Natural killer cell (primary cell): ENCODE measurements around the gene PDZRN4. TPM values are rescaled to one million over a fixed set of nuclear protein-coding genes. Genes with fewer than 3 reads are reported as not detected.
"Not testable (repeated sequence)": the region's sequence is repeated elsewhere in the genome, so short reads cannot be mapped to it uniquely, and the experiment has no call there.

ENCODE experiments used
- ATAC-seq, 3 donors: fragments of 150-1000 bp in 2 of 3; fragments of 200-7000 bp in 1 of 3; cut with Tn5 transposase; 1 replicate in 1 of 3; 2 replicates in 2 of 3; pipeline ENCODE4 v1.10.0; 2021; ENCODE audit warnings: mild to moderate bottlenecking in 2 of 3, moderate library complexity in 2 of 3
- DNase-seq, 2 donors: peaks; one replicate each; pipeline versions ENCODE4 v3.0.0 to v3.0.0-alpha.2; 2013 to 2021; ENCODE audit warnings: mixed read lengths in 1 of 2
- H3K27ac ChIP-seq: one replicate; pipeline ENCODE4 v1.5.1; 2013; ENCODE audit warnings: mild to moderate bottlenecking, low read length
- H3K27me3 ChIP-seq: one replicate; pipeline ENCODE4 v1.6.1; 2013; ENCODE audit warnings: low read length; ENCODE audit not compliant: control insufficient read depth, insufficient read depth
- H3K36me3 ChIP-seq: one replicate; pipeline ENCODE4 v1.6.1; 2013; ENCODE audit warnings: low read length; ENCODE audit not compliant: control insufficient read depth, insufficient read depth
- H3K4me1 ChIP-seq: one replicate; pipeline ENCODE4 v1.6.1; 2013; ENCODE audit warnings: low read length; ENCODE audit not compliant: control insufficient read depth, insufficient read depth
- H3K4me3 ChIP-seq: one replicate; pipeline ENCODE4 v1.5.1; 2013; ENCODE audit warnings: low read length
- H3K9me3 ChIP-seq: one replicate; pipeline ENCODE4 v1.6.1; 2013; ENCODE audit warnings: low read length; ENCODE audit not compliant: control insufficient read depth, insufficient read depth
- H3K27ac Mint-ChIP-seq, 2 donors: one replicate each; pipeline ENCODE4 v1.8.0; 2022; ENCODE audit warnings: mild to moderate bottlenecking in 2 of 2, mixed read lengths in 2 of 2, moderate library complexity in 1 of 2
- H3K27me3 Mint-ChIP-seq, 2 donors: one replicate each; pipeline ENCODE4 v1.8.0; 2022; ENCODE audit warnings: low read depth in 2 of 2, mixed read lengths in 2 of 2
- H3K36me3 Mint-ChIP-seq: one replicate; pipeline ENCODE4 v1.8.0; 2022; ENCODE audit warnings: mixed read lengths
- H3K4me1 Mint-ChIP-seq, 2 donors: one replicate each; pipeline ENCODE4 v1.8.0; 2022; ENCODE audit warnings: mixed read lengths in 2 of 2
- H3K4me3 Mint-ChIP-seq: one replicate; pipeline ENCODE4 v1.8.0; 2022; ENCODE audit warnings: mild to moderate bottlenecking, moderate library complexity, mixed read lengths
- H3K9me3 Mint-ChIP-seq, 2 donors: one replicate each; pipeline ENCODE4 v1.8.0; 2022; ENCODE audit warnings: mixed read lengths in 2 of 2
- CTCF ChIP-seq: fragments of 200-600 bp; IDR thresholded peaks from one replicate; pipeline ENCODE4 v1.8.0; 2022; ENCODE audit warnings: antibody characterized with exemption
- WGBS: methylation state at CpG from one replicate; pipeline ENCODE4 v1.1.7; 2013; ENCODE audit warnings: missing lambda C conversion rate; ENCODE audit not compliant: insufficient coverage; 5-methylcytosine and 5-hydroxymethylcytosine counted together
- intact Hi-C: fragments of 100-400 bp; cut with micrococcal nuclease; formaldehyde crosslinking; loops from one replicate; pipeline ENCODE4 v1.14.2; 2022
- total RNA-seq, 4 donors: library from RNA; stranded (reverse); fragments of 120-200 nt in 1 of 4; gene quantifications; one replicate each; pipeline versions ENCODE4 v1.2.3 to v1.2.4, GENCODE V29; 2013 to 2022

The PDZRN4 gene
- total RNA-seq, 3 donors from 2014 or later (not counting 1 experiment from before 2014, with no cell fraction given) = not detected

- H3K36me3 ChIP-seq = no peaks in the 10 kb centered on the region
- no peak overlapping the region for H3K27ac ChIP-seq
- intact Hi-C loops = no loop called here
- WGBS = 84% methylated on average over 2 of the region's 2 CpGs
- H3K4me3 Mint-ChIP-seq = no peak overlapping the region
- DNase-seq (no peak), ATAC-seq (no peak)
- no peaks in the 10 kb centered on the region for H3K4me1 ChIP-seq
- H3K4me3 ChIP-seq = no peak overlapping the region
- no peak for TF ChIP-seq CTCF
- H3K9me3 ChIP-seq = no peaks in the 10 kb centered on the region
- no peaks in the 10 kb centered on the region for H3K4me1 Mint-ChIP-seq
- H3K9me3 Mint-ChIP-seq = peaks cover 4 to 10% of the 10 kb centered on the region in 2 donors
- no peaks in the 10 kb centered on the region for H3K36me3 Mint-ChIP-seq
- no peaks in the 10 kb centered on the region for H3K27me3 Mint-ChIP-seq
- no peak overlapping the region for H3K27ac Mint-ChIP-seq
- no peaks in the 10 kb centered on the region for H3K27me3 ChIP-seq
These were observed 13.5 kb upstream of the PDZRN4 start for GRCh38 chr12:41174602-41175001.

- H3K27ac ChIP-seq, H3K36me3 ChIP-seq, H3K27ac Mint-ChIP-seq, H3K27me3 Mint-ChIP-seq, H3K27me3 ChIP-seq, H3K4me3 ChIP-seq, DNase-seq, H3K4me3 Mint-ChIP-seq, H3K9me3 Mint-ChIP-seq, H3K9me3 ChIP-seq, H3K36me3 Mint-ChIP-seq, H3K4me1 ChIP-seq, H3K4me1 Mint-ChIP-seq, intact Hi-C loops, ATAC-seq: not testable (repeated sequence)
- WGBS = no CpG with 5 or more reads among the region's 1 CpG
These were observed 8.6 kb upstream of the PDZRN4 start for GRCh38 chr12:41179507-41179906.

- Mint-ChIP-seq H3K27me3 (peaks cover 24 to 32% of the 10 kb centered on the region in 2 donors), H3K4me3 (no peak overlapping the region), H3K4me1 (no peaks in the 10 kb centered on the region), H3K9me3 (no peaks in the 10 kb centered on the region), H3K27ac (no peak overlapping the region), H3K36me3 (peaks cover 8% of the 10 kb centered on the region)
- DNase-seq (no peak), ATAC-seq (no peak)
- H3K4me1 ChIP-seq = peaks cover 5% of the 10 kb centered on the region
- no peaks in the 10 kb centered on the region for H3K9me3 ChIP-seq
- H3K36me3 ChIP-seq = no peaks in the 10 kb centered on the region
- no peak for TF ChIP-seq CTCF
- peaks cover 18% of the 10 kb centered on the region for H3K27me3 ChIP-seq
- H3K4me3 ChIP-seq = no peak overlapping the region
- intact Hi-C loops = no loop called here
- H3K27ac ChIP-seq = no peak overlapping the region
These were observed 3.3 kb upstream of the PDZRN4 start for GRCh38 chr12:41184864-41185263.

DNA sequence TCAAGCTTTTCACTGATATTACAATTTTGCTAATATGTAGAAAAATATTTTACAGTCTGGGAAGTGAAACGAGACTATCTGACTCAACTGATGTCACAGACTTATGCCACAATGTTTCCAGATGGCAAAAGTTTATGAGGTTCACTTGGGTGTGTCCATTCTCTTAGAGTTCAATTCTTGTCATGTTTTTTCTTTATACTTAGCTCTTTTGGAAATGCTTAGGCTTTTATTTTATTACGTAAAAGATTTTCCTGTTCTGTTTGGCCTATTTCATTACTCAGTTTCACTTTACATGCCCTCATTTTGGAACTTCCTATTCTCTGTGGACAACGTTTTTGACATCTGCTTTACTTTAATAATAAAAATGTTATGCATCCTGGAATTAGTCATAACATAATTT lies 2.1 kb upstream of the PDZRN4 start:
- DNase-seq (no peak), ATAC-seq (no peak)
- intact Hi-C loops = no loop called here
- no peak overlapping the region for H3K27ac ChIP-seq
- peaks cover 28 to 38% of the 10 kb centered on the region in 2 donors for H3K27me3 Mint-ChIP-seq
- no peaks in the 10 kb centered on the region for H3K9me3 ChIP-seq
- H3K36me3 Mint-ChIP-seq = peaks cover 8% of the 10 kb centered on the region
- H3K27ac Mint-ChIP-seq = no peak overlapping the region
- TF ChIP-seq CTCF = no peak
- H3K4me3 ChIP-seq = no peak overlapping the region
- no peaks in the 10 kb centered on the region for H3K9me3 Mint-ChIP-seq
- peaks cover 5% of the 10 kb centered on the region for H3K4me1 ChIP-seq
- peaks cover 21% of the 10 kb centered on the region for H3K27me3 ChIP-seq
- no peak overlapping the region for H3K4me3 Mint-ChIP-seq
- no peaks in the 10 kb centered on the region for H3K36me3 ChIP-seq
- 58% methylated on average over 1 of the region's 3 CpGs for WGBS
- H3K4me1 Mint-ChIP-seq = no peaks in the 10 kb centered on the region
